Bronchial epithelial cell (primary cell): ENCODE measurements around the gene CELA1. TPM values are rescaled to one million over a fixed set of nuclear protein-coding genes. Genes with fewer than 3 reads are reported as not detected.

Experiments
- DNase-seq: peaks from one replicate; pipeline ENCODE4 v3.0.0-alpha.2; 2010; ENCODE audit warnings: low read depth
- FAIRE-seq: peaks from 2 replicates; lab custom pipeline; 2011; peaks lifted over from hg19 to GRCh38; lab: Jason Lieb, UNC
- H3K27me3 ChIP-seq: 2 replicates; pipeline ENCODE4 v1.5.1; 2011; ENCODE audit warnings: low read length; ENCODE audit not compliant: control insufficient read depth, insufficient read depth
- H3K36me3 ChIP-seq: 2 replicates; pipeline ENCODE4 v1.5.1; 2011; ENCODE audit warnings: low read length; ENCODE audit not compliant: control insufficient read depth, insufficient read depth
- H3K4me3 ChIP-seq: 2 replicates; pipeline ENCODE4 v1.5.1; 2011; ENCODE audit warnings: mild to moderate bottlenecking, low read depth, low read length, control low read depth
- CTCF ChIP-seq: IDR thresholded peaks from 2 replicates; pipeline ENCODE4 v1.5.1; 2011; ENCODE audit warnings: mild to moderate bottlenecking, moderate library complexity, low read length, control low read depth, inconsistent platforms; ENCODE audit not compliant: insufficient read depth, severe bottlenecking
- total RNA-seq: library from RNA; depleted of rRNA; stranded (reverse); fragments of >200 nt; gene quantifications from 2 replicates; pipeline ENCODE4 v1.2.1, GENCODE V29; 2014

The CELA1 gene
- total RNA-seq, 1 donor from 2014 or later = not detected

- no peak overlapping the region for H3K4me3 ChIP-seq
- FAIRE-seq = no peak
- peaks cover 12% of the 10 kb centered on the region for H3K36me3 ChIP-seq
- no peak for DNase-seq
- H3K27me3 ChIP-seq = no peaks in the 10 kb centered on the region
- TF ChIP-seq CTCF = no peak
Observed at GRCh38 chr12:51373187-51373586, 26.7 kb upstream of the CELA1 start.

GRCh38 chr12:51372021-51372420 lies 25.5 kb upstream of the CELA1 start:
- H3K36me3 ChIP-seq = peaks cover 11% of the 10 kb centered on the region
- no peak for FAIRE-seq
- no peak overlapping the region for H3K4me3 ChIP-seq
- no peaks in the 10 kb centered on the region for H3K27me3 ChIP-seq
- TF ChIP-seq CTCF = no peak
- no peak for DNase-seq

GRCh38 chr12:51371295-51371953 lies 24.9 kb upstream of the CELA1 start:
- Histone ChIP-seq H3K27me3 (no peaks in the 10 kb centered on the region), H3K36me3 (peaks cover 10% of the 10 kb centered on the region), H3K4me3 (no peak overlapping the region)
- FAIRE-seq (peak; percentile 55), DNase-seq (peak; percentile 97)
- TF ChIP-seq CTCF = no peak

- H3K36me3 ChIP-seq = peaks cover 9% of the 10 kb centered on the region
- DNase-seq (no peak), FAIRE-seq (no peak)
- no peaks in the 10 kb centered on the region for H3K27me3 ChIP-seq
- no peak for TF ChIP-seq CTCF
- no peak overlapping the region for H3K4me3 ChIP-seq
Observed at GRCh38 chr12:51370667-51371066, 24.2 kb upstream of the CELA1 start.

- FAIRE-seq (no peak), DNase-seq (no peak)
- TF ChIP-seq CTCF = no peak
- no peaks in the 10 kb centered on the region for H3K27me3 ChIP-seq
- H3K36me3 ChIP-seq = peaks cover 8% of the 10 kb centered on the region
- no peak overlapping the region for H3K4me3 ChIP-seq
Observed at GRCh38 chr12:51369581-51369980, 23.1 kb upstream of the CELA1 start.
